HepG2 (cell line): ENCODE results near the gene ARL17A.
"Not testable (repeated sequence)": the region's sequence is repeated elsewhere in the genome, so short reads cannot be mapped to it uniquely, and the experiment has no call there.

Experiments used
- POLR2A ChIP-seq, 2 experiments: IDR thresholded peaks; 2 replicates each; pipeline ENCODE4 v1.6.1; 2011; ENCODE audit warnings: low read depth in 2 of 2, low read length in 2 of 2, mild to moderate bottlenecking in 1 of 2, moderate library complexity in 1 of 2; ENCODE audit not compliant: insufficient read depth in 1 of 2
- ZNF121 ChIP-seq: sonication (generic); formaldehyde crosslinking; IDR thresholded peaks from 2 replicates; pipeline ENCODE4 v1.5.0; 2020; ENCODE audit warnings: mild to moderate bottlenecking, missing genetic modification reagents
- TF ChIP-seq, protein P1 (sequence below): sonication (generic); formaldehyde crosslinking; IDR thresholded peaks from one replicate; pipeline ENCODE4 v1.5.1; 2020; ENCODE audit warnings: mild to moderate bottlenecking, missing genetic modification reagents; ENCODE audit errors: not compliant biosample characterization

DNA sequence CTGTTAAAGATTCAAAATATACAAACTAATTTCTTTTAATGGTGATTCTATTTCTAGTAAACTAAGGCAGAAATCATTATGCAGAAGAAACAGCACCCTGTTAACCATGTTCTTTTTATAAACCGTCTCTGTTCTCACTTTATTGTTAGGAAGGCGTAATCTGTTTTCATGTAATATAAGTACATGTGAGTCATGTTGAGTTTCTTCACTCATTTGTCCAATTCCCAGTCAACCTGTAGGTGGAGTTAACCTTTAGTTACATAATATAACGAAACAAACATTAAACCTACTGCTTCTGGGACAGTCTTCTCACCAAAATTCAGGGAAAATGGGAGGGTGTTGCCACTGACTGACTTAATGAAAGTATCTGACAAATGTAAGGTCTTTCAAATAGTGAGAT is 105.0 kb downstream of the ARL17A start:
- TF ChIP-seq POLR2A (IDR thresholded peaks at IDR 0.05; ENCODE audit: insufficient read depth in 1 of 2, low read depth in 2 of 2, low read length in 2 of 2); ZNF121 (CRISPR knock-in tag): not testable (repeated sequence)
- TF ChIP-seq, protein P1, sequence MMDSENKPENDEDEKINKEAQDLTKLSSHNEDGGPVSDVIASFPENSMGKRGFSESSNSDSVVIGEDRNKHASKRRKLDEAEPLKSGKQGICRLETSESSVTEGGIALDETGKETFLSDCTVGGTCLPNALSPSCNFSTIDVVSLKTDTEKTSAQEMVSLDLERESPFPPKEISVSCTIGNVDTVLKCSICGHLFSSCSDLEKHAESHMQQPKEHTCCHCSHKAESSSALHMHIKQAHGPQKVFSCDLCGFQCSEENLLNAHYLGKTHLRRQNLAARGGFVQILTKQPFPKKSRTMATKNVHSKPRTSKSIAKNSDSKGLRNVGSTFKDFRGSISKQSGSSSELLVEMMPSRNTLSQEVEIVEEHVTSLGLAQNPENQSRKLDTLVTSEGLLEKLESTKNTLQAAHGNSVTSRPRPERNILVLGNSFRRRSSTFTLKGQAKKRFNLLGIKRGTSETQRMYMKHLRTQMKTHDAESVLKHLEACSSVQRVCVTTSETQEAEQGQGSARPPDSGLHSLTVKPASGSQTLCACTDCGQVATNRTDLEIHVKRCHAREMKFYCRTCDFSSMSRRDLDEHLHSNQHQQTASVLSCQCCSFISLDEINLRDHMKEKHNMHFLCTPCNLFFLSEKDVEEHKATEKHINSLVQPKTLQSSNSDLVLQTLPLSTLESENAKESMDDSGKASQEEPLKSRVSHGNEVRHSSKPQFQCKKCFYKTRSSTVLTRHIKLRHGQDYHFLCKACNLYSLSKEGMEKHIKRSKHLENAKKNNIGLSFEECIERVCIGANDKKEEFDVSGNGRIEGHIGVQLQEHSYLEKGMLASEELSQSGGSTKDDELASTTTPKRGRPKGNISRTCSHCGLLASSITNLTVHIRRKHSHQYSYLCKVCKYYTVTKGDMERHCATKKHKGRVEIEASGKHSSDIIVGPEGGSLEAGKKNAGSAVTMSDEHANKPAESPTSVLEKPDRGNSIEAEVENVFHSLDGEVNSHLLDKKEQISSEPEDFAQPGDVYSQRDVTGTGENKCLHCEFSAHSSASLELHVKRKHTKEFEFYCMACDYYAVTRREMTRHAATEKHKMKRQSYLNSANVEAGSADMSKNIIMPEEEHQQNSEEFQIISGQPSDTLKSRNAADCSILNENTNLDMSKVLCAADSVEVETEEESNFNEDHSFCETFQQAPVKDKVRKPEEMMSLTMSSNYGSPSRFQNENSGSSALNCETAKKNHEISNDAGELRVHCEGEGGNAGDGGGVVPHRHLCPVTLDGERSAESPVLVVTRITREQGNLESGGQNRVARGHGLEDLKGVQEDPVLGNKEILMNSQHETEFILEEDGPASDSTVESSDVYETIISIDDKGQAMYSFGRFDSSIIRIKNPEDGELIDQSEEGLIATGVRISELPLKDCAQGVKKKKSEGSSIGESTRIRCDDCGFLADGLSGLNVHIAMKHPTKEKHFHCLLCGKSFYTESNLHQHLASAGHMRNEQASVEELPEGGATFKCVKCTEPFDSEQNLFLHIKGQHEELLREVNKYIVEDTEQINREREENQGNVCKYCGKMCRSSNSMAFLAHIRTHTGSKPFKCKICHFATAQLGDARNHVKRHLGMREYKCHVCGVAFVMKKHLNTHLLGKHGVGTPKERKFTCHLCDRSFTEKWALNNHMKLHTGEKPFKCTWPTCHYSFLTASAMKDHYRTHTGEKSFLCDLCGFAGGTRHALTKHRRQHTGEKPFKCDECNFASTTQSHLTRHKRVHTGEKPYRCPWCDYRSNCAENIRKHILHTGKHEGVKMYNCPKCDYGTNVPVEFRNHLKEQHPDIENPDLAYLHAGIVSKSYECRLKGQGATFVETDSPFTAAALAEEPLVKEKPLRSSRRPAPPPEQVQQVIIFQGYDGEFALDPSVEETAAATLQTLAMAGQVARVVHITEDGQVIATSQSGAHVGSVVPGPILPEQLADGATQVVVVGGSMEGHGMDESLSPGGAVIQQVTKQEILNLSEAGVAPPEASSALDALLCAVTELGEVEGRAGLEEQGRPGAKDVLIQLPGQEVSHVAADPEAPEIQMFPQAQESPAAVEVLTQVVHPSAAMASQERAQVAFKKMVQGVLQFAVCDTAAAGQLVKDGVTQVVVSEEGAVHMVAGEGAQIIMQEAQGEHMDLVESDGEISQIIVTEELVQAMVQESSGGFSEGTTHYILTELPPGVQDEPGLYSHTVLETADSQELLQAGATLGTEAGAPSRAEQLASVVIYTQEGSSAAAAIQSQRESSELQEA, result not testable (repeated sequence)
